ENCODE data around the gene NADK. TPM values are rescaled to one million over a fixed set of nuclear protein-coding genes. Genes with fewer than 3 reads are reported as not detected.

Gene NADK
- total RNA-seq, 1 experiment from 2014 or later, result 86.2 TPM

GRCh38 chr1:1764876-1765470 is 13.3 kb downstream of the NADK start:
- no peak overlapping the region for H3K4me3 ChIP-seq (ENCODE audit: low read depth, low read length, poor library complexity, severe bottlenecking)
- no peak for DNase-seq (ENCODE audit: low spot score)

GRCh38 chr1:1763657-1764621 is 14.3 kb downstream of the NADK start:
- no peak for DNase-seq (ENCODE audit: low spot score)
- no peak overlapping the region for H3K4me3 ChIP-seq (ENCODE audit: low read depth, low read length, poor library complexity, severe bottlenecking)
- ChIA-PET CTCF (no interaction called here), POLR2A (ENCODE audit: low non-redundant PET) (no interaction called here)
- no peak overlapping the region for H3K27ac ChIP-seq (ENCODE audit: low read depth, low read length, poor library complexity, severe bottlenecking)
- intact Hi-C loops (cut with micrococcal nuclease; ENCODE audit: unreplicated experiment), result no loop called here
- peaks cover 30% of the 10 kb centered on the region for H3K36me3 ChIP-seq (ENCODE audit: insufficient read depth, low read length, poor library complexity, severe bottlenecking)
- BruUV-seq (replicated peaks), result no TSS peak
- H3K4me1 ChIP-seq (ENCODE audit: insufficient read depth, low read length, poor library complexity, severe bottlenecking), result no peaks in the 10 kb centered on the region
- no peaks in the 10 kb centered on the region for H3K9me3 ChIP-seq (ENCODE audit: low read depth, low read length, poor library complexity, severe bottlenecking)
- no peaks in the 10 kb centered on the region for H3K27me3 ChIP-seq (replicated peaks; ENCODE audit: insufficient read depth, low read depth, low read length, poor library complexity)
- TF ChIP-seq CTCF (conservative IDR thresholded peaks at IDR 0.05; ENCODE audit: low read depth, low read length) (no peak), EZH2 (IDR thresholded peaks at IDR 0.05; ENCODE audit: borderline replicate concordance, low read depth, low read length, poor library complexity, severe bottlenecking) (no peak)

More at GRCh38 chr1:1764876-1765470, 13.3 kb downstream of the NADK start:
- H3K36me3 ChIP-seq (ENCODE audit: insufficient read depth, low read length, poor library complexity, severe bottlenecking), result peaks cover 26% of the 10 kb centered on the region
- TF ChIP-seq EZH2 (IDR thresholded peaks at IDR 0.05; ENCODE audit: borderline replicate concordance, low read depth, low read length, poor library complexity, severe bottlenecking) (no peak), CTCF (conservative IDR thresholded peaks at IDR 0.05; ENCODE audit: low read depth, low read length) (no peak)
- POLR2A ChIA-PET (ENCODE audit: low non-redundant PET), result no interaction called here
- no peak overlapping the region for H3K27ac ChIP-seq (ENCODE audit: low read depth, low read length, poor library complexity, severe bottlenecking)
- CTCF ChIA-PET, result no interaction called here
- BruUV-seq (replicated peaks), result no TSS peak
- intact Hi-C loops (cut with micrococcal nuclease; ENCODE audit: unreplicated experiment), result no loop called here
- H3K9me3 ChIP-seq (ENCODE audit: low read depth, low read length, poor library complexity, severe bottlenecking), result no peaks in the 10 kb centered on the region
- no peaks in the 10 kb centered on the region for H3K27me3 ChIP-seq (replicated peaks; ENCODE audit: insufficient read depth, low read depth, low read length, poor library complexity)
- H3K4me1 ChIP-seq (ENCODE audit: insufficient read depth, low read length, poor library complexity, severe bottlenecking), result no peaks in the 10 kb centered on the region

GRCh38 chr1:1761504-1762376 is 16.5 kb downstream of the NADK start:
- no TSS peak for BruUV-seq (replicated peaks)
- ChIA-PET CTCF (no interaction called here), POLR2A (ENCODE audit: low non-redundant PET) (no interaction called here)
- Histone ChIP-seq H3K27me3 (replicated peaks; ENCODE audit: insufficient read depth, low read depth, low read length, poor library complexity) (no peaks in the 10 kb centered on the region), H3K4me3 (ENCODE audit: low read depth, low read length, poor library complexity, severe bottlenecking) (no peak overlapping the region), H3K4me1 (ENCODE audit: insufficient read depth, low read length, poor library complexity, severe bottlenecking) (no peaks in the 10 kb centered on the region), H3K9me3 (ENCODE audit: low read depth, low read length, poor library complexity, severe bottlenecking) (no peaks in the 10 kb centered on the region), H3K27ac (ENCODE audit: low read depth, low read length, poor library complexity, severe bottlenecking) (no peak overlapping the region), H3K36me3 (ENCODE audit: insufficient read depth, low read length, poor library complexity, severe bottlenecking) (peaks cover 29% of the 10 kb centered on the region)
- TF ChIP-seq EZH2 (IDR thresholded peaks at IDR 0.05; ENCODE audit: borderline replicate concordance, low read depth, low read length, poor library complexity, severe bottlenecking) (no peak), CTCF (conservative IDR thresholded peaks at IDR 0.05; ENCODE audit: low read depth, low read length) (no peak)
- DNase-seq (ENCODE audit: low spot score), result no peak
- intact Hi-C loops (cut with micrococcal nuclease; ENCODE audit: unreplicated experiment), result no loop called here

All from A673 (cell line).